ENCODE results near the gene DNAH9.

GRCh38 chr17:11553135-11553534, 45.1 kb upstream of the DNAH9 start:
- TF ChIP-seq CTCF (IDR thresholded peaks at IDR 0.05; ENCODE audit: low read depth, low read length, poor library complexity, severe bottlenecking) = no peak
- no peak for TF ChIP-seq EZH2phosphoT487 (IDR thresholded peaks at IDR 0.05; ENCODE audit: borderline replicate concordance, low read length)

All from DOHH2 (cell line).